HEK293 (cell line): ENCODE data around the gene ZNF296.
A peak's percentile ranks its signal among the peaks of the same experiment; 100 is the strongest.

Source experiments
- KLF1 ChIP-seq: fragments of 450-650 bp; formaldehyde crosslinking; IDR thresholded peaks from 2 replicates; pipeline ENCODE4 v1.5.1; 2016; ENCODE audit warnings: missing biosample characterization, missing genetic modification characterization
- PRDM1 ChIP-seq: fragments of 450-650 bp; formaldehyde crosslinking; IDR thresholded peaks from 2 replicates; pipeline ENCODE4; 2016; ENCODE audit warnings: missing biosample characterization, missing genetic modification characterization
- REPIN1 ChIP-seq: fragments of 450-650 bp; formaldehyde crosslinking; IDR thresholded peaks from 2 replicates; pipeline ENCODE4 v1.5.1; 2017; ENCODE audit warnings: missing biosample characterization, missing genetic modification characterization, low read depth
- YY2 ChIP-seq: fragments of 450-650 bp; formaldehyde crosslinking; IDR thresholded peaks from 2 replicates; pipeline ENCODE4 v1.5.1; 2016; ENCODE audit warnings: missing biosample characterization, missing genetic modification characterization
- ZNF10 ChIP-seq: fragments of 450-650 bp; formaldehyde crosslinking; IDR thresholded peaks from 2 replicates; pipeline ENCODE4 v1.5.1; 2017; ENCODE audit warnings: missing biosample characterization, missing genetic modification characterization
- ZNF132 ChIP-seq: fragments of 450-650 bp; formaldehyde crosslinking; IDR thresholded peaks from 2 replicates; pipeline ENCODE4 v1.5.1; 2017; ENCODE audit warnings: missing biosample characterization, missing genetic modification characterization, borderline replicate concordance
- ZNF16 ChIP-seq: fragments of 450-650 bp; formaldehyde crosslinking; IDR thresholded peaks from 2 replicates; pipeline ENCODE4 v1.5.1; 2016; ENCODE audit warnings: low read depth, missing biosample characterization, missing genetic modification characterization
- ZNF174 ChIP-seq: fragments of 450-650 bp; formaldehyde crosslinking; IDR thresholded peaks from 2 replicates; pipeline ENCODE4 v1.5.0; 2017; ENCODE audit warnings: missing biosample characterization, mild to moderate bottlenecking, missing genetic modification characterization
- ZNF19 ChIP-seq: fragments of 450-650 bp; formaldehyde crosslinking; IDR thresholded peaks from 2 replicates; pipeline ENCODE4; 2016; ENCODE audit warnings: missing biosample characterization, missing genetic modification characterization, low read depth
- ZNF239 ChIP-seq: fragments of 450-650 bp; formaldehyde crosslinking; IDR thresholded peaks from 2 replicates; pipeline ENCODE4 v1.5.1; 2016; ENCODE audit warnings: missing biosample characterization, missing genetic modification characterization
- ZNF302 ChIP-seq: fragments of 450-650 bp; formaldehyde crosslinking; IDR thresholded peaks from 2 replicates; pipeline ENCODE4 v1.5.1; 2016; ENCODE audit warnings: missing biosample characterization, missing genetic modification characterization, low read depth
- ZNF37A ChIP-seq: fragments of 450-650 bp; IDR thresholded peaks from 2 replicates; pipeline ENCODE4 v1.5.1; 2018; ENCODE audit warnings: missing biosample characterization, missing genetic modification characterization
- ZNF433 ChIP-seq: fragments of 450-650 bp; formaldehyde crosslinking; IDR thresholded peaks from 2 replicates; pipeline ENCODE4 v1.5.1; 2016; ENCODE audit warnings: missing biosample characterization, missing genetic modification characterization, low read depth
- ZNF501 ChIP-seq: fragments of 450-650 bp; formaldehyde crosslinking; IDR thresholded peaks from 2 replicates; pipeline ENCODE4 v1.5.1; 2016; ENCODE audit warnings: missing biosample characterization, missing genetic modification characterization
- ZNF514 ChIP-seq: fragments of 450-650 bp; formaldehyde crosslinking; IDR thresholded peaks from 2 replicates; pipeline ENCODE4 v1.5.1; 2016; ENCODE audit warnings: missing biosample characterization, missing genetic modification characterization
- ZNF548 ChIP-seq: fragments of 450-650 bp; formaldehyde crosslinking; IDR thresholded peaks from 2 replicates; pipeline ENCODE4 v1.5.1; 2016; ENCODE audit warnings: missing biosample characterization, missing genetic modification characterization
- ZNF558 ChIP-seq: fragments of 450-650 bp; formaldehyde crosslinking; IDR thresholded peaks from 2 replicates; pipeline ENCODE4 v1.5.1; 2016; ENCODE audit warnings: missing biosample characterization, missing genetic modification characterization
- ZNF624 ChIP-seq: fragments of 450-650 bp; formaldehyde crosslinking; IDR thresholded peaks from 2 replicates; pipeline ENCODE4 v1.5.1; 2017; ENCODE audit warnings: missing biosample characterization, missing genetic modification characterization
- ZNF791 ChIP-seq: fragments of 450-650 bp; formaldehyde crosslinking; IDR thresholded peaks from 2 replicates; pipeline ENCODE4 v1.5.1; 2016; ENCODE audit warnings: missing biosample characterization, missing genetic modification characterization
- TF ChIP-seq, protein P1 (sequence below): fragments of 450-650 bp; formaldehyde crosslinking; IDR thresholded peaks from 2 replicates; pipeline ENCODE4 v1.5.1; 2017; ENCODE audit warnings: missing biosample characterization, missing genetic modification characterization
- TF ChIP-seq, protein P2 (sequence below): fragments of 450-650 bp; formaldehyde crosslinking; IDR thresholded peaks from 2 replicates; pipeline ENCODE4 v1.5.1; 2016; ENCODE audit warnings: missing biosample characterization, missing genetic modification characterization, low read depth
- TF ChIP-seq, protein P3 (sequence below): fragments of 450-650 bp; formaldehyde crosslinking; IDR thresholded peaks from 2 replicates; pipeline ENCODE4 v1.5.1; 2017; ENCODE audit warnings: missing biosample characterization, missing genetic modification characterization
- TF ChIP-seq, protein P4 (sequence below): fragments of 450-650 bp; formaldehyde crosslinking; IDR thresholded peaks from 2 replicates; pipeline ENCODE4 v1.5.1; 2016; ENCODE audit warnings: missing biosample characterization, missing genetic modification characterization
- TF ChIP-seq, protein P5 (sequence below): fragments of 450-650 bp; formaldehyde crosslinking; IDR thresholded peaks from 2 replicates; pipeline ENCODE4 v1.5.1; 2016; ENCODE audit warnings: missing biosample characterization, missing genetic modification characterization
- TF ChIP-seq, protein P6 (sequence below): fragments of 450-650 bp; formaldehyde crosslinking; IDR thresholded peaks from 2 replicates; pipeline ENCODE4 v1.5.1; 2017; ENCODE audit warnings: missing biosample characterization, missing genetic modification characterization
- TF ChIP-seq, protein P7 (sequence below): fragments of 450-650 bp; formaldehyde crosslinking; IDR thresholded peaks from 2 replicates; pipeline ENCODE4 v1.5.1; 2016; ENCODE audit warnings: missing biosample characterization, missing genetic modification characterization
- TF ChIP-seq, protein P8 (sequence below): fragments of 450-650 bp; formaldehyde crosslinking; IDR thresholded peaks from 2 replicates; pipeline ENCODE4 v1.5.1; 2016; ENCODE audit warnings: missing biosample characterization, missing genetic modification characterization

ZNF296 gene

DNA sequence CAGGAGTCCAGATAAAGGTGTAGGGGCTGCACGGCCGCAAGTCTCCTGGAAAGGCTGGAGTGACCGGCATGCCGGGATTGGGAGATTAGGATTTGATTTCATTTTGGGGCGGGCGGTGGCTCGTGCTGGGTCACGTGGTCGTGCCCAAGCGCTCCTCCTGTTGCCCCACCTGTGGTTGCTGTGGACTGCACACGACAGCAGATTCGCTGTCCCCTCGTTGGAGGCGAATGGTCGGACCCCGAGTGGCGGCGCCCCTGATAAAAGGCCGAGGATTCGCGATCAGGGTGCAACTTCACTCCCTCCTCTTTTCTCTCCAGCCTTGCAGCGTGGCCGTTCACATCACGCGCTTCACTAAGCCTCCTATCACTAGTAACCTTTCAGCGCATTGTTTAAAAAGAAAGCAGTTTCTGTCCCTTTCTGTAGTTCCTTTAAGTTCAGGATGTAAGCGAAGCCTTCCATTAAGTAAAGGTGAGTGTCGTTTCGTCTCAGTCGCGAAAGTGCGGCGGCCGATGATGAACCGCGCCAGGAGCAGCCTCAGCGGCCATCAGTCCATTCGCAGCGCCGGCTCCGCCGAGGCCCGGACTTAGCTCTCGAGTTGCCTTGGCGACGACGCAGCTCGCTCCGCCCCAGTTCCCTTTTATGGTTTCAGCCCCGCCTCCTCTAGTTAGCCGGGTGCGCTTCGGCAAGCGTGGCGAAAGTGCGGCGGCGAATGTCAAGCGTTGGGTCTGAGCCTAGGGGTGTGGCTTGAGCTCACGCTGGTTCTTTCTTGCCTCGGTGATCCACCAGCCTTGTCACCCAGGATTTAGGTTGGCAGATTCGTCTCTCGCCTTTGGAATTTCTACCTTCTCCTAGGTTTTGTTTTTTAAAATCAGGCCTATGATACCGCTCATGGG is 15.0 kb upstream of the ZNF296 start (continued):
- TF ChIP-seq ZNF558 (0 out of 2 replicates have a peak, but pooled peaks have one; percentile 12), ZNF433 (tag by site-specific recombination) (no peak), ZNF501 (tag by site-specific recombination) (peak; percentile 76), YY2 (tag by site-specific recombination) (peak; percentile 76; the same call in 1 of the 2 replicates), ZNF174 (tag by site-specific recombination) (no peak), ZNF514 (no peak), ZNF548 (tag by site-specific recombination) (0 out of 2 replicates have a peak, but pooled peaks have one; percentile 16), ZNF791 (tag by site-specific recombination) (no peak), ZNF16 (tag by site-specific recombination) (no peak), KLF1 (tag by site-specific recombination) (peak; percentile 83), PRDM1 (tag by site-specific recombination) (peak; percentile 75), ZNF132 (tag by site-specific recombination) (no peak), REPIN1 (tag by site-specific recombination) (no peak), ZNF19 (tag by site-specific recombination) (no peak), ZNF37A (no peak), ZNF10 (tag by site-specific recombination) (peak; percentile 57; the same call in 1 of the 2 replicates), ZNF239 (tag by site-specific recombination) (0 out of 2 replicates have a peak, but pooled peaks have one; percentile 40), ZNF624 (tag by site-specific recombination) (no peak), ZNF302 (tag by site-specific recombination) (no peak)
- TF ChIP-seq, protein P1, sequence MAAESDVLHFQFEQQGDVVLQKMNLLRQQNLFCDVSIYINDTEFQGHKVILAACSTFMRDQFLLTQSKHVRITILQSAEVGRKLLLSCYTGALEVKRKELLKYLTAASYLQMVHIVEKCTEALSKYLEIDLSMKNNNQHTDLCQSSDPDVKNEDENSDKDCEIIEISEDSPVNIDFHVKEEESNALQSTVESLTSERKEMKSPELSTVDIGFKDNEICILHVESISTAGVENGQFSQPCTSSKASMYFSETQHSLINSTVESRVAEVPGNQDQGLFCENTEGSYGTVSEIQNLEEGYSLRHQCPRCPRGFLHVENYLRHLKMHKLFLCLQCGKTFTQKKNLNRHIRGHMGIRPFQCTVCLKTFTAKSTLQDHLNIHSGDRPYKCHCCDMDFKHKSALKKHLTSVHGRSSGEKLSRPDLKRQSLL (tag by site-specific recombination), result peak; percentile 31; the same call in 1 of the 2 replicates
- TF ChIP-seq, protein P2, sequence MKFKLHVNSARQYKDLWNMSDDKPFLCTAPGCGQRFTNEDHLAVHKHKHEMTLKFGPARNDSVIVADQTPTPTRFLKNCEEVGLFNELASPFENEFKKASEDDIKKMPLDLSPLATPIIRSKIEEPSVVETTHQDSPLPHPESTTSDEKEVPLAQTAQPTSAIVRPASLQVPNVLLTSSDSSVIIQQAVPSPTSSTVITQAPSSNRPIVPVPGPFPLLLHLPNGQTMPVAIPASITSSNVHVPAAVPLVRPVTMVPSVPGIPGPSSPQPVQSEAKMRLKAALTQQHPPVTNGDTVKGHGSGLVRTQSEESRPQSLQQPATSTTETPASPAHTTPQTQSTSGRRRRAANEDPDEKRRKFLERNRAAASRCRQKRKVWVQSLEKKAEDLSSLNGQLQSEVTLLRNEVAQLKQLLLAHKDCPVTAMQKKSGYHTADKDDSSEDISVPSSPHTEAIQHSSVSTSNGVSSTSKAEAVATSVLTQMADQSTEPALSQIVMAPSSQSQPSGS, result no peak
- TF ChIP-seq, protein P3, sequence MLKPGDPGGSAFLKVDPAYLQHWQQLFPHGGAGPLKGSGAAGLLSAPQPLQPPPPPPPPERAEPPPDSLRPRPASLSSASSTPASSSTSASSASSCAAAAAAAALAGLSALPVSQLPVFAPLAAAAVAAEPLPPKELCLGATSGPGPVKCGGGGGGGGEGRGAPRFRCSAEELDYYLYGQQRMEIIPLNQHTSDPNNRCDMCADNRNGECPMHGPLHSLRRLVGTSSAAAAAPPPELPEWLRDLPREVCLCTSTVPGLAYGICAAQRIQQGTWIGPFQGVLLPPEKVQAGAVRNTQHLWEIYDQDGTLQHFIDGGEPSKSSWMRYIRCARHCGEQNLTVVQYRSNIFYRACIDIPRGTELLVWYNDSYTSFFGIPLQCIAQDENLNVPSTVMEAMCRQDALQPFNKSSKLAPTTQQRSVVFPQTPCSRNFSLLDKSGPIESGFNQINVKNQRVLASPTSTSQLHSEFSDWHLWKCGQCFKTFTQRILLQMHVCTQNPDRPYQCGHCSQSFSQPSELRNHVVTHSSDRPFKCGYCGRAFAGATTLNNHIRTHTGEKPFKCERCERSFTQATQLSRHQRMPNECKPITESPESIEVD (tag by site-specific recombination), result no peak
- TF ChIP-seq, protein P4, sequence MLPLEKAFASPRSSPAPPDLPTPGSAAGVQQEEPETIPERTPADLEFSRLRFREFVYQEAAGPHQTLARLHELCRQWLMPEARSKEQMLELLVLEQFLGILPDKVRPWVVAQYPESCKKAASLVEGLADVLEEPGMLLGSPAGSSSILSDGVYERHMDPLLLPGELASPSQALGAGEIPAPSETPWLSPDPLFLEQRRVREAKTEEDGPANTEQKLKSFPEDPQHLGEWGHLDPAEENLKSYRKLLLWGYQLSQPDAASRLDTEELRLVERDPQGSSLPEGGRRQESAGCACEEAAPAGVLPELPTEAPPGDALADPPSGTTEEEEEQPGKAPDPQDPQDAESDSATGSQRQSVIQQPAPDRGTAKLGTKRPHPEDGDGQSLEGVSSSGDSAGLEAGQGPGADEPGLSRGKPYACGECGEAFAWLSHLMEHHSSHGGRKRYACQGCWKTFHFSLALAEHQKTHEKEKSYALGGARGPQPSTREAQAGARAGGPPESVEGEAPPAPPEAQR (tag by site-specific recombination), result no peak
- TF ChIP-seq, protein P5, sequence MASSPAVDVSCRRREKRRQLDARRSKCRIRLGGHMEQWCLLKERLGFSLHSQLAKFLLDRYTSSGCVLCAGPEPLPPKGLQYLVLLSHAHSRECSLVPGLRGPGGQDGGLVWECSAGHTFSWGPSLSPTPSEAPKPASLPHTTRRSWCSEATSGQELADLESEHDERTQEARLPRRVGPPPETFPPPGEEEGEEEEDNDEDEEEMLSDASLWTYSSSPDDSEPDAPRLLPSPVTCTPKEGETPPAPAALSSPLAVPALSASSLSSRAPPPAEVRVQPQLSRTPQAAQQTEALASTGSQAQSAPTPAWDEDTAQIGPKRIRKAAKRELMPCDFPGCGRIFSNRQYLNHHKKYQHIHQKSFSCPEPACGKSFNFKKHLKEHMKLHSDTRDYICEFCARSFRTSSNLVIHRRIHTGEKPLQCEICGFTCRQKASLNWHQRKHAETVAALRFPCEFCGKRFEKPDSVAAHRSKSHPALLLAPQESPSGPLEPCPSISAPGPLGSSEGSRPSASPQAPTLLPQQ (tag by site-specific recombination), result peak; percentile 64
- TF ChIP-seq, protein P6, sequence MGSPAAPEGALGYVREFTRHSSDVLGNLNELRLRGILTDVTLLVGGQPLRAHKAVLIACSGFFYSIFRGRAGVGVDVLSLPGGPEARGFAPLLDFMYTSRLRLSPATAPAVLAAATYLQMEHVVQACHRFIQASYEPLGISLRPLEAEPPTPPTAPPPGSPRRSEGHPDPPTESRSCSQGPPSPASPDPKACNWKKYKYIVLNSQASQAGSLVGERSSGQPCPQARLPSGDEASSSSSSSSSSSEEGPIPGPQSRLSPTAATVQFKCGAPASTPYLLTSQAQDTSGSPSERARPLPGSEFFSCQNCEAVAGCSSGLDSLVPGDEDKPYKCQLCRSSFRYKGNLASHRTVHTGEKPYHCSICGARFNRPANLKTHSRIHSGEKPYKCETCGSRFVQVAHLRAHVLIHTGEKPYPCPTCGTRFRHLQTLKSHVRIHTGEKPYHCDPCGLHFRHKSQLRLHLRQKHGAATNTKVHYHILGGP, result no peak
- TF ChIP-seq, protein P7, sequence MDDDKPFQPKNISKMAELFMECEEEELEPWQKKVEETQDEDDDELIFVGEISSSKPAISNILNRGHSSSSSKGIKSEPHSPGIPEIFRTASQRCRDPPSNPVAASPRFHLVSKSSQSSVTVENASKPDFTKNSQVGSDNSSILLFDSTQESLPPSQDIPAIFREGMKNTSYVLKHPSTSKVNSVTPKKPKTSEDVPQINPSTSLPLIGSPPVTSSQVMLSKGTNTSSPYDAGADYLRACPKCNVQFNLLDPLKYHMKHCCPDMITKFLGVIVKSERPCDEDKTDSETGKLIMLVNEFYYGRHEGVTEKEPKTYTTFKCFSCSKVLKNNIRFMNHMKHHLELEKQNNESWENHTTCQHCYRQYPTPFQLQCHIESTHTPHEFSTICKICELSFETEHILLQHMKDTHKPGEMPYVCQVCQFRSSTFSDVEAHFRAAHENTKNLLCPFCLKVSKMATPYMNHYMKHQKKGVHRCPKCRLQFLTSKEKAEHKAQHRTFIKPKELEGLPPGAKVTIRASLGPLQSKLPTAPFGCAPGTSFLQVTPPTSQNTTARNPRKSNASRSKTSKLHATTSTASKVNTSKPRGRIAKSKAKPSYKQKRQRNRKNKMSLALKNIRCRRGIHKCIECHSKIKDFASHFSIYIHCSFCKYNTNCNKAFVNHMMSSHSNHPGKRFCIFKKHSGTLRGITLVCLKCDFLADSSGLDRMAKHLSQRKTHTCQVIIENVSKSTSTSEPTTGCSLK, result no peak
- TF ChIP-seq, protein P8, sequence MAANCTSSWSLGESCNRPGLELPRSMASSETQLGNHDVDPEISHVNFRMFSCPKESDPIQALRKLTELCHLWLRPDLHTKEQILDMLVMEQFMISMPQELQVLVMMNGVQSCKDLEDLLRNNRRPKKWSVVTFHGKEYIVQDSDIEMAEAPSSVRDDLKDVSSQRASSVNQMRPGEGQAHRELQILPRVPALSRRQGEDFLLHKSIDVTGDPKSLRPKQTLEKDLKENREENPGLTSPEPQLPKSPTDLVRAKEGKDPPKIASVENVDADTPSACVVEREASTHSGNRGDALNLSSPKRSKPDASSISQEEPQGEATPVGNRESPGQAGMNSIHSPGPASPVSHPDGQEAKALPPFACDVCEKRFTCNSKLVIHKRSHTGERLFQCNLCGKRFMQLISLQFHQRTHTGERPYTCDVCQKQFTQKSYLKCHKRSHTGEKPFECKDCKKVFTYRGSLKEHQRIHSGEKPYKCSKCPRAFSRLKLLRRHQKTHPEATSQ (tag by site-specific recombination), result no peak
